Stimulated activated CD4-positive, alpha-beta T cell treated with anti-CD3 and anti-CD28 coated beads, Interleukin-2, amount 100 ng/mL, for 4 hours (primary cell): ENCODE results near the gene CABP7.

Experiments used
- DNase-seq: peaks from one replicate; pipeline ENCODE4 v3.0.0-alpha.2; 2020; ENCODE audit warnings: low read depth

The CABP7 gene

DNA sequence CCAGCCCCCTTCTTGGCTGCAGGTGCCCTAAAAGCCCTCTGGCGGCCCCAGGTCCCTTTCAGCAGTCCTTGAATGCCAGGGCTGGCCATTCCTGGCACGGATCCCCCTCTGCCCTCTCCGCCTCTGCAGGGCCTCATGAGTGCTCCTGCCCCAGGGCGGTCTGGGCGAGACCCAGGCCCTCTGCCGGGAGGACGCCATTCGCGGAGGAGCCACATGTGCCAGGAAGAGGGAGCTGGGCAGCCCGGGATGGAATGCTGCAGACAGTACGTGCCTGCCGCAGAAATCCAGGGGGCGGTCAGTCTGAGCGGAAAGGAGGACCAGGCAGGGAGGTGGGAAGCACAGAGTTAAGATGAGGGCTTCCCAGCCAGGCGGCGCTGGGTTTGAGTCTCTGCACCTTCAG, 2.8 kb downstream of the CABP7 start:
- no peak for DNase-seq

DNA sequence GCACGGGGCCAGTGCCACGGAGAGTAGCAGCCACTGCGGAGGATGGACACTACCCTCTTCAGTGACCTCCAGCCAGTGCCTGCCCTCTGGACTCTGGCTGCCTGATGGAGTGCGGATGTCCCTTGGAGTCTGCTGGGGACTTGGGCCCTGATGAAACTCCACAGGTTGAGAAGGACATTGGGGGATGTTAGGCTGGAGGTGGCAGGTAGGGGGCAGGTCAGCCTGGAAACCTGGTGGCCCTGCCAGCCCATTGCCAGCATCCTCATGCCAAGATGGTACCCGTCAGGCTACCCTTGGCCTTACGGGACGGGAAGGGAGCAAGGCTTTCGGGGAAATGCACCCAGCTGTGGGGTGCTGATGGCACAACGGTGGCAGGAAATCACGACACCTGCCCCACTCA, 4.0 kb downstream of the CABP7 start:
- DNase-seq: no peak

DNA sequence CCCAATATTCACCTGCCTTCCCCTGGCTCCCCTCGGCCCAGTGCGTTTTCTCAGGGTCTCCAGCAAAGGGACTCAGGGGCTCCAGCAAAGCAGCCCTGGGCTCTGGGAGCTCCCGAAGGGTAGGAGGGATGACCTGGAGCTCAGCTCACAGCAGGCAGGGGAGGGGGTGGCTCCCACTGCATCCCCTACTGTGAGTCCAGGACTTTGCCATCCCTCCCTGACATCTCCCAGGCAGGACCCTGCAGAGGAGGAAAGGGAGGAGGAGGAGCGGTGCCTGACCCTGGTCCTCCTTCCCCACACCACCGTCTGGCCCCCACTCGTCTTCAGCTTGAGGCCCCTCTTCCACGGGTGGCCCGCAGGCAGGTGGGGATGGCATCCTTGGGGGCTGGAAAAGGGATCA, 5.0 kb downstream of the CABP7 start:
- DNase-seq: no peak

- DNase-seq: no peak
Observed at GRCh38 chr22:29726106-29726505, 6.3 kb downstream of the CABP7 start.

DNA sequence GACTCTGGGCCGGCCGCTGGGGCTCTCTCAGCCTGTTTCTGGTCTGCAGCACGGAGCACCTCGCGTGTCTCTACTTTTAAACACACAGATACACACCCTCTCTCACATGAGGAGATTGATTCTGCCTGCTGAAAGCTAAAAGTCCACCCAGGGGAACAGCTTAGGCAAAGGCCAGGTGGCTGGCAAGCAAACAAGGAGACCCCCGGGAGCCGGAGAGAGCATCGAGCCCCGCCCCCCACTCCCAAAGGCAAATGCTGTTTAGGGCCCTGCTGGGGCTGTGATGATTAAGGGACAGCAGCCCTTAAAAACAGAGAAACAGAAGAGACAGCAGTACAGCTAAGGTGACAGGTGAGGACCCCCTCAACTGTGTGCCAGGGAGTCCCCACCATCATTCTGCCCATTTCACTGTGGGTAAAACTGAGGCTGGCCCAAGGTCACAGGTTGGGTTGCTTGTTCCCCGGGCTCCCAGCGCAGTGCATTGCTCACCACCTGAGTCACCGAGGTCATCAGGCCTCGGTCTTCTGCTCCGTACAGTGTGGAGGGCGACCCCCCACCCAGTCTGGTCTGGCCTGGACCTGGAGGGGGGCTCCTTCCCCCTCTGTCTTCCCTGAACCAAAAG, 6.8 kb downstream of the CABP7 start:
- no peak for DNase-seq

- DNase-seq: no peak
Observed at GRCh38 chr22:29727131-29727523, 7.3 kb downstream of the CABP7 start.

DNA sequence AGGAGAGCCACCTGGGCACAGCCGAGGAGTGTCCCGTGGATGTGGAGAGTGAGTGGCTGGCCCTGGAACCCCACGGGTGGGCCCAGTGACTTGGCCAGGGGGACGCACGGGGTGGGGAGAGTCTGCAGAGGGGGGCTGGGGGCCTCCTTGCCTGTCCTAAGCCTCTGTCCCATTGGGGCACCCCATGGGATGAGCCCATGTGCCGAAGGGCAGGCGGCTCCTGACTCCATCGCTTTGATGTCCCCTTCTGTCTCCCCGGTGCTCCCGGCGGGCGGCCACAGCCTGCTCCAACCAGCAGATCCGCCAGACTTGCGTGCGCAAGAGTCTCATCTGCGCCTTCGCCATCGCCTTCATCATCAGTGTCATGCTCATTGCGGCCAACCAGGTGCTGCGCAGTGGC, 9.4 kb downstream of the CABP7 start:
- no peak for DNase-seq

GRCh38 chr22:29731058-29731850, 11.5 kb downstream of the CABP7 start:
- DNase-seq: no peak

- no peak for DNase-seq
Observed at GRCh38 chr22:29732883-29733282, 13.1 kb downstream of the CABP7 start.

GRCh38 chr22:29733362-29734201, 13.8 kb downstream of the CABP7 start:
- DNase-seq: no peak

GRCh38 chr22:29734406-29734805, 14.6 kb downstream of the CABP7 start:
- DNase-seq: no peak

DNA sequence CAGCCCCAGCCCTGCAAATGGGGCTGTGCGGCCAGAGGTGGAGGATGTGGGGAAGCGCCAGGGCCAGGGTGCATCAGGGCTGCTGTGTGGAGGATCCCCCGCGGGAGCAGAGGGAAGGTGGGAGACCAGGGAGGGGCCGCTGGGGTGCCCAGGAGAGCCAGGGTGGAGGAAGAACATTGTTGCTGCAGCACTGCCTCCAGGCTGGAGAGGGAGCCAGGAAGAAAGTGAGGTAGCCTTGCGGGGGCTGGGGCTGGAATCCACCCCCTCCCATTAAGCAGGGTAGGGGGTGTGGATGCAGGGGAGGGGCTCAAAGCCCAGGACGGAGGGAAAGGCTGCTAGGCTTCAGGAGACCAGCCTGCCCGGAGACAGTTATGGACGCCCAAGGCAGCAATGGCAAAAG, 15.0 kb downstream of the CABP7 start:
- no peak for DNase-seq

DNA sequence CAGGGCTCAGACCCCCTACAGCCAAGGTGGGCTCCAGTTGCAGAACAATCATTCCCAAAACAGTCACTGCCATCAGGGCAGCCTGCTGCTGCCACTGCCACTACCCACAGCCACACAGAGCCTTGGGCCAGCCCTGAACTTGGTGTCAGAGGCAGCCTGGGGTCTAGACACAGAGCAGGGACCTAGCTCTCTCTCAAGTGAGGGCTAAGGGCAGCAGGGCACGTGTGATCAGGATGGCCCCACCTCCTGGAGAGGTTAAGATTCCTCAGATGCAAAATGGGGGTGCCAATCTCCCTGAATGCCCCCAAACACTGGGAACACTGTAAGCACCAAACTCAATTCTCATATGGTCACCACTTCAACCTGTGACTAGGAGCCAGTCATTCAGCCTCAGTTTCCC, 15.6 kb downstream of the CABP7 start:
- no peak for DNase-seq

DNA sequence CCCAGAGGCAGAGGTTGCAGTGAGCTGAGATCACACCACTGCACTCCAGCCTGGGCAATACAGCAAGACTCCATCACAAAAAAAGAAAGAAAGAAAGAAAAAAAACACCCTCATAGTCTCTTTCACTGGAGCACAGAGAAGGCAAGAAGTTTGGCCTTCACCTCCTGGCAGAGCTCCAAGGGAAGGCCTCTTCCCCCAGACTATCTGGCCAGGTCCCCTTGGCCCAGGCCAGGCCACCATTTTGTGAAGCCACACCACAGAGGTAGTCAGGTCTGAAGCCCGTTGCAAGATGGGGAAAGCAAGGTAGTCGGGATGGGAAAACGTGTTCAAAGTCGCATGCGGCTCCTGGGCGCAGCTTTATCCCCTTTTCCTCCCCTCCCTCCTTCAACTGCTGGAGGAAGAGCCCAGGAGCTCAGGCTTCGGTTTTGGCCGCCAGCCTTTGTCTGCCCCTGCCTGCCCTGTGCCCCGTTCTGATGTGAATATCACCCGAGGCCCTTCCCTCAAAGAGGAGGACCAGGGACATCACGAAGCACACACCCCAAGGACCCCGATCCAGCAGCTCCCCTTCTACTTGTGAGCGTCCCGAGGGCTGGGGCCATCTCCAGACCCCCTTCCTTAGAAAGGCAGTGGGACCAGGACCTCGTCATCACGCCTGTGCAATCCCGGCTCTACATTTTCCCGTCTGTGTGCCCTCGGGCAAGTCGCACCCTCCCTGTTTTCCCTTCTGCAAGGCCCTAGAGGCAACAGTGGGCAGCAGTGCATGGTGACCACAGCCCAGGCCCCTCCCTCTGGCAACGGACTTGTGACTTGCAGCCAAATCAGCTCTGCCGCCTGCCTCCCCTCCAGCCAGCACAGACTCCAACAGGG, 17.7 kb downstream of the CABP7 start:
- no peak for DNase-seq

GRCh38 chr22:29738118-29738815, 18.5 kb downstream of the CABP7 start:
- no peak for DNase-seq

DNA sequence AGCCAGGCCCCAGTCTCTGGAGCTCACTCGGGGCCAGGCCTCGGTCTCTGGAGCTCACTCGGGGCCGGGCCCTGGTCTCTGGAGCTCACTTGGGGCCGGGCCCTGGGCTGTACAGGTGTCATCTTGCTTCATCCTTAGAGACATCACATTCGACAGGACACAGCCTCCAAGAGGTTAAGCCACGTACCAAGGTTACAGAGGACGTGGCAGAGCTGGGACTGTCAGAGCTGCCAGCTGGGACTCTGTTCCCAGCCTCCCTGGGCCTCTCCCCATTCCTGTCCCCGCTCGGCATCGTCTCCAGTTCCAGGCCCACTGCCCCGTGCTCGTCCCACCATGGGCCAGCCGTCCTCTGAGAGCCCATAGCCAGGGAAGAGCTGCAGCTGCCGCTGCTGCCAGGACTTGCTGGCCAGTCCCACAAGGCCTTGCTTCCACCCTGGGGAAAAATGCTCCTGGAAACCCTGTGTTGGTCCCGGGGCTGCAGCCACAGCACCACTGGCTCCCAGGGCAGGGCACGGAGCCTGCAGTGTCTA, 19.6 kb downstream of the CABP7 start:
- DNase-seq: no peak

- DNase-seq: no peak
Observed at GRCh38 chr22:29740216-29740615, 20.4 kb downstream of the CABP7 start.

GRCh38 chr22:29741926-29742325, 22.1 kb downstream of the CABP7 start:
- DNase-seq: no peak

GRCh38 chr22:29742326-29742725, 22.5 kb downstream of the CABP7 start:
- no peak for DNase-seq

DNA sequence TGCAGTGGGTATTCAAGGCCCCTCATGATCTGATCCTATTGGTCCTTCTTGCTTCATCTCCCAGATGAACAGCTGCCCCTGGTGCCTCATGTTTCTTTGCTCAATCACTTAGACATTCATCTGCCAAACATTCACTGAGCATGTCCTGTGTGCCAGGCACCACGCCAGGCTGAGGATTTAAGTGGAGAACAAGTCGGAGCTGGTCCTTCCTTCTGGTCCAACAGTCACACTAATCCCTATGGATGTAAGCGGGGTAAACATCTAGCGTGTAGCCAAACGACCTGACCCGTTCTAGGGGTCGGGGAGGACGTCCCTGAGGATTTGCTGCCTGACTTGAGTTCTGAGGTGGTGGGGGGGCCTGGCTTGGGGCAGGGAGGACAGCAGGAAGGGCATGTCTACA, 25.1 kb downstream of the CABP7 start:
- no peak for DNase-seq

DNA sequence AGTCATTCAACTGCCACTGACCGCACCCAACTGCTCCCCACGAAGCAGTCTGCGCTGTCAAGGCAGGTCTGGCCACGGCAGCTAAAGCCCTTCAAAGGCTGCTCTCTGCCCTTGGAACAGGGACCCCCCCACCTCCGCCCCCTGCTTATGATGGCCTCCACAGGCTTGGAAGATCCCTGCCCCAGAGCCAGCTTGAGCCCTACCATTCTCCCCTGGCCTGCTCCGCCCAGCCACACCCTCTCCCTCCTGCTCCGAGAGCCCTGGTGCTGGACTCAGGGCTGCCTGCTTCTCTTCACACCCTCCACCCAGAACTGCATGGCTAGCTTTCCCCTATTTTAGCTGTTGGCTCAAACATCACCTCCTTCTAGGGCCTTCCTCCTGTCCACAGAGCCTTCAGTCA, 28.0 kb downstream of the CABP7 start:
- DNase-seq: no peak
